Lung (tissue), 12 donors: Measurements from ENCODE around the gene IGFBP5. TPM values are rescaled to one million over a fixed set of nuclear protein-coding genes. Genes with fewer than 3 reads are reported as not detected.
A peak's percentile ranks its signal among the peaks of the same experiment; 100 is the strongest.

ENCODE experiments used
- ATAC-seq: fragments of 200-7000 bp; cut with Tn5 transposase; one replicate; pipeline ENCODE4 v1.9.1; 2020; ENCODE audit warnings: moderate number of reproducible peaks; ENCODE audit not compliant: insufficient read depth, low FRiP score
- DNase-seq, 3 donors: peaks; one replicate each; pipeline ENCODE4 v3.0.0-alpha.2; 2013 to 2017
- H3K27ac ChIP-seq, 2 donors: one replicate each; pipeline ENCODE4 v1.5.1; 2013; ENCODE audit warnings: mild to moderate bottlenecking in 2 of 2, moderate library complexity in 2 of 2, control low read depth in 1 of 2, inconsistent platforms in 1 of 2, low read depth in 1 of 2, low read length in 1 of 2
- H3K27me3 ChIP-seq, 3 donors: one replicate each; pipeline ENCODE4 v1.5.1; 2013; ENCODE audit warnings: low read length in 2 of 3; ENCODE audit not compliant: control insufficient read depth in 3 of 3, insufficient read depth in 3 of 3
- H3K36me3 ChIP-seq, 4 donors: one replicate each; pipeline ENCODE4 v1.5.1; 2013; ENCODE audit warnings: low read length in 4 of 4, mild to moderate bottlenecking in 1 of 4, moderate library complexity in 1 of 4; ENCODE audit not compliant: control insufficient read depth in 4 of 4, insufficient read depth in 4 of 4
- H3K4me1 ChIP-seq, 5 donors: one replicate each; pipeline ENCODE4 v1.5.1; 2013; ENCODE audit warnings: low read length in 5 of 5, mild to moderate bottlenecking in 2 of 5, moderate library complexity in 1 of 5; ENCODE audit not compliant: control insufficient read depth in 5 of 5, insufficient read depth in 5 of 5
- H3K4me3 ChIP-seq: one replicate; pipeline ENCODE4 v1.5.1; 2013; ENCODE audit warnings: mild to moderate bottlenecking, control low read depth, moderate library complexity
- H3K9ac ChIP-seq, 2 donors: one replicate each; pipeline ENCODE4 v1.5.1; 2013; ENCODE audit warnings: low read length in 2 of 2, control low read depth in 1 of 2; ENCODE audit not compliant: insufficient read depth in 1 of 2
- H3K9me3 ChIP-seq, 4 donors: one replicate each; pipeline ENCODE4 v1.5.1; 2013; ENCODE audit warnings: low read length in 3 of 4, mild to moderate bottlenecking in 1 of 4, moderate library complexity in 1 of 4; ENCODE audit not compliant: control insufficient read depth in 4 of 4, insufficient read depth in 3 of 4
- CTCF ChIP-seq: IDR thresholded peaks from 2 replicates; pipeline ENCODE4 v1.5.1; 2012; ENCODE audit warnings: mild to moderate bottlenecking; ENCODE audit errors: control extremely low read depth, extremely low read depth
- WGBS, 2 donors: extraction: QIAGEN DNeasy Blood & Tissue Kit; methylation state at CpG; one replicate each; pipeline ENCODE4 v1.1.7; 2013; 5-methylcytosine and 5-hydroxymethylcytosine counted together
- polyA plus RNA-seq, 2 donors: library from polyadenylated mRNA; stranded (reverse); fragments of 200-250 nt; gene quantifications; one replicate each; pipeline ENCODE4 v1.2.1, GENCODE V29; 2013
- total RNA-seq, 2 donors: library from RNA; depleted of rRNA in 1 of 2; stranded (reverse); fragments of >200 nt in 1 of 2; gene quantifications; one replicate each; pipeline ENCODE4 v1.2.1, GENCODE V29; 2014 to 2021
- donor health status: control.
- donor health status: control.
- donor health status: Bipolar disorder and iron deficiency.
- donor health status: healthy.
- donor health status: DM: yes; HTN: yes; CAD: no.

Gene IGFBP5
- total and polyA plus RNA-seq, 4 donors = 22.2 to 196 (median 86.8) TPM

- no peak for TF ChIP-seq CTCF
- Histone ChIP-seq H3K27me3 (no peaks in the 10 kb centered on the region), H3K4me1 (peaks cover 3 to 49% (median 19%) of the 10 kb centered on the region in 5 donors), H3K4me3 (no peak overlapping the region), H3K9me3 (no peaks in the 10 kb centered on the region), H3K9ac (peak overlapping the region in 1 of 2 donors; percentile 82), H3K27ac (peak overlapping the region; percentile 11 to 13), H3K36me3 (peaks cover 0 to 1% (median 0%) of the 10 kb centered on the region in 4 donors)
- WGBS, 2 donors = 40 to 47% methylated on average over 6 of the region's 6 CpGs
- no peak for DNase-seq
- ATAC-seq = no peak
Measured at GRCh38 chr2:216690456-216690852, 4.9 kb downstream of the IGFBP5 start.

GRCh38 chr2:216689397-216689796, 6.0 kb downstream of the IGFBP5 start:
- no peak overlapping the region for H3K4me3 ChIP-seq
- TF ChIP-seq CTCF = no peak
- H3K36me3 ChIP-seq = peaks cover 0 to 3% (median 0%) of the 10 kb centered on the region in 4 donors
- H3K9ac ChIP-seq = peak overlapping the region in 1 of 2 donors; percentile 55
- no peaks in the 10 kb centered on the region for H3K27me3 ChIP-seq
- peak overlapping the region; percentile 24 to 57 for H3K27ac ChIP-seq
- 91 to 96% methylated on average over 3 of the region's 3 CpGs for WGBS, 2 donors
- no peaks in the 10 kb centered on the region for H3K9me3 ChIP-seq
- DNase-seq (no peak), ATAC-seq (no peak)
- peaks cover 3 to 41% (median 19%) of the 10 kb centered on the region in 5 donors for H3K4me1 ChIP-seq

GRCh38 chr2:216688731-216689340, 6.5 kb downstream of the IGFBP5 start:
- Histone ChIP-seq H3K27me3 (no peaks in the 10 kb centered on the region), H3K9ac (peak overlapping the region in 1 of 2 donors; percentile 30), H3K36me3 (peaks cover 0 to 3% (median 0%) of the 10 kb centered on the region in 4 donors), H3K4me1 (peaks cover 3 to 42% (median 19%) of the 10 kb centered on the region in 5 donors), H3K4me3 (no peak overlapping the region), H3K27ac (peak overlapping the region in 1 of 2 donors; percentile 2), H3K9me3 (no peaks in the 10 kb centered on the region)
- ATAC-seq = no peak
- TF ChIP-seq CTCF = no peak
- DNase-seq = peak in 1 of 3 donors; percentile 32
- WGBS, 2 donors = 57 to 58% methylated on average over 9 of the region's 9 CpGs
